Spinal cord (tissue), 10 donors: ENCODE measurements around the gene CYSRT1. TPM values are rescaled to one million over a fixed set of nuclear protein-coding genes. Genes with fewer than 3 reads are reported as not detected.
A peak's percentile ranks its signal among the peaks of the same experiment; 100 is the strongest.

ENCODE experiments used
- DNase-seq, 6 donors: peaks; one replicate each; pipeline versions ENCODE4 v3.0.0 to v3.0.0-alpha.2; 2013 to 2015; ENCODE audit warnings: low spot score in 6 of 6, low read depth in 4 of 6
- H3K27ac ChIP-seq: one replicate; pipeline ENCODE4 v1.5.1; 2013; ENCODE audit warnings: low read depth, low read length, control low read depth
- H3K27me3 ChIP-seq: one replicate; pipeline ENCODE4 v1.6.1; 2013; ENCODE audit warnings: low read length; ENCODE audit not compliant: control insufficient read depth, insufficient read depth
- H3K36me3 ChIP-seq: one replicate; pipeline ENCODE4 v1.6.1; 2013; ENCODE audit warnings: low read length; ENCODE audit not compliant: control insufficient read depth, insufficient read depth
- H3K4me1 ChIP-seq: one replicate; pipeline ENCODE4 v1.6.1; 2013; ENCODE audit warnings: low read length; ENCODE audit not compliant: control insufficient read depth, insufficient read depth
- H3K4me3 ChIP-seq: one replicate; pipeline ENCODE4 v1.5.1; 2013; ENCODE audit warnings: low read depth, low read length, control low read depth
- H3K9me3 ChIP-seq: one replicate; pipeline ENCODE4 v1.6.1; 2013; ENCODE audit warnings: low read length; ENCODE audit not compliant: control insufficient read depth, insufficient read depth
- WGBS: methylation state at CpG from one replicate; pipeline ENCODE4 v1.1.5; 2013; ENCODE audit warnings: missing lambda C conversion rate; ENCODE audit not compliant: insufficient coverage; 5-methylcytosine and 5-hydroxymethylcytosine counted together
- polyA plus RNA-seq, 2 donors: library from polyadenylated mRNA; unstranded; fragments of 120-200 nt; gene quantifications; one replicate each; pipeline ENCODE4 v1.2.1, GENCODE V29; 2013; ENCODE audit not compliant: insufficient read length in 2 of 2
- total RNA-seq, 2 donors: library from RNA; depleted of rRNA in 1 of 2; stranded (reverse); fragments of 120-200 nt in 1 of 2; fragments of >200 nt in 1 of 2; gene quantifications; one replicate each; pipeline versions ENCODE4 v1.2.3 to v1.2.4, GENCODE V29; 2013 to 2014
- donor health status: healthy.

CYSRT1 gene
- total and polyA plus RNA-seq, 4 donors = 0.69 to 4.5 (median 2.2) TPM

DNA sequence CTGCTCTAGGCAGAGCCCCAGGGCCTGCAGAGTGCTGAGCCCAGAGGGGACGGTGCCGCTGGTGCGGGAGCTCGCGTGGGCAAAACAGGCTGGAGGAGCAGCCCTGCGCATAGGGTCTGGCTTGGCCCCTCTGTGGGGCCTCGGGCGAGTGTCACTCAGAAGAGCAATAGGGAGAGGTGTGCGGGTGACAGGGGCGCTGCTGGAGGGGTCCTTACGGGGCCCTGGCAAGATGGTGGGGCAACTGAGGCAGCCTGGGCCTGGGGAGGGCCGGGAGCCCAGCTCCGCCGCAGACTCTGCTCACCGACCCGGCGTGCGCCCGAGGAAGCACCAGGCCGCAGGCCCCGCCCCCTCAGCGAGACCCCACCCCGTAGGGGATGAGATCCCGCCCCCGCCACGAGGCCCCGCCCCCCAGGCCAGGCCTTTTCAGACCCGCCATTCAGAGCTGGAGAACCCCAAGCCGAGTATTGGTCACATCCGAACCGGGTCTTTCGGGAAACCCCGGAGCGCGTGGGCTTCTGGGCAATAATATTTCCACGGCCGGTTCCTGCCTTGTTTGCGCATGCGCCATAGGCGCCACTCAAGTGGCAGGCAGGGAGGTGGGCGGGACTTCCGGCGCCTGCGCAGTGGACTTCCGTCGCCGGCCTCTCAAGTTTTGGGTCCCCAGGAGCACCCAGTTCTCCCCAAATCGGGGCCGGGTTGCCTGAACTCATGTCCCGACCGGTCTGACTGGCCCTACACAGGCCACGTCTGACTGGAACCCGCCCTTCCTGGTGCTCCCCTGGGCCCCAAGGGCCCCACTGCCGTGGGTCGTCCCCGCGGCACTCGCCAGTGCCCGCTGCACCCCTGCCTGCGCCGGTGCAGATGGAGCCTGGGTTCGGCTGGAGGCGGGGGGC is 1.6 kb upstream of the CYSRT1 start:
- WGBS = under 1% methylated on average over 63 of the region's 63 CpGs
- H3K27me3 ChIP-seq = no peaks in the 10 kb centered on the region

DNA sequence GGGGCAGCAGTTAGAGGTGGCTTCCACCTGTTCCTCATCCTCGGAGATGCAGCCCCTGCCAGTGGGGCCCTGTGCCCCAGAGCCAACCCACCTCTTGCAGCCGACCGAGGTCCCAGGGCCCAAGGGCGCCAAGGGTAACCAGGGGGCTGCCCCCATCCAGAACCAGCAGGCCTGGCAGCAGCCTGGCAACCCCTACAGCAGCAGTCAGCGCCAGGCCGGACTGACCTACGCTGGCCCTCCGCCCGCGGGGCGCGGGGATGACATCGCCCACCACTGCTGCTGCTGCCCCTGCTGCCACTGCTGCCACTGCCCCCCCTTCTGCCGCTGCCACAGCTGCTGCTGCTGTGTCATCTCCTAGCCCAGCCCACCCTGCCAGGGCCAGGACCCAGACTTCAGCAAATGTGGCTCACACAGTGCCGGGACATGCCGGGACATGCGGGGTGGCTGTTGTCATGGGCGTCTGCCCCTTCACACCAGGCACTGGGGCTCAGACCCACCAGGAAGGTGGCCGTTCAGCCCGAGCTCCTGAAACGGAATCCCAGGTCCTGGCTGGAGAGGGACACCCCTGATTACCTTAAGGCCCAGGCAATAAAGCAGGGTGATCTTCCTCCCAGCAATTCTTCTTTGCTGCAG is 841 bp downstream of the CYSRT1 start:
- no peak for DNase-seq
- H3K27ac ChIP-seq = no peak overlapping the region
- H3K9me3 ChIP-seq = no peaks in the 10 kb centered on the region
- no peaks in the 10 kb centered on the region for H3K27me3 ChIP-seq
- H3K4me1 ChIP-seq = peaks cover 35% of the 10 kb centered on the region
- 81% methylated on average over 21 of the region's 21 CpGs for WGBS
- no peak overlapping the region for H3K4me3 ChIP-seq
- H3K36me3 ChIP-seq = peaks cover 2% of the 10 kb centered on the region

More for the DNA sequence above, 1.6 kb upstream of the CYSRT1 start:
- H3K27ac ChIP-seq = peak overlapping the region; percentile 75
- peak; percentile 88 to 100 (median 96) for DNase-seq
- peak overlapping the region; percentile 60 for H3K4me3 ChIP-seq
- peaks cover 27% of the 10 kb centered on the region for H3K36me3 ChIP-seq
- no peaks in the 10 kb centered on the region for H3K9me3 ChIP-seq
- H3K4me1 ChIP-seq = peaks cover 43% of the 10 kb centered on the region

DNA sequence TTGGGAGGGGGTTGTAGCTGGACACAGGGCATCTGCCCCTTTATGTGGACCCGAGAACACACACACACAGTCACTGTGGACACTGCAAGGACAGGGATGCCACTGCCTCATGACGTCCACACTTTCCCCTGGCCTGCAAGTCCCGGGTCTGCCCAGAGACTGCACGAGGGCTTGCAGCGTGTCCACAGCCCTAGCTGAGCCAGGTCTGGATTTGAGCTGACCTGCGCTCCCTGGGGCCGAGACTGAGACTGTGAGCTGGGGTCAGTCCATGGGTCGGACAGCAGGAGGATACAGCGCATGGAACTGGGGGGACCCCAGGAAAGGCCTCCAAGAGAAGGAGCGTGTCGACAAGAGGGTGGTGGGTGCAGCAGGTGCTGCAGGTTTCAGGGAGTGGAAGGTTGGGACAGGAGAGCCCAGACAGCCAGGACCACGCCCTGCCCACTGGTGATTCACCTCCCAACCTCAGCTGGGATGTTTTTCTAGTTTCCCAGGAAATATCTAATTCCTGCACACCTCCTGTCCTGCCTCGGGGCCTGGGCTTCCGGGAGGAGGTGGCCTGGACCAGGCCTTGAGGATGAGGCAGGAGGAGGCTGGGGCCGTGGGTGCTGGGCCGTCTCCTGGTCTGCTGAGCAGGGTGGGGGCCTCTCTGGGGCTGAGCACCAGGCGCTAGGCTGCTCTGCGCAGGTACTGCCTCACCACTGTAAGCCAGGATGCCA is 1.5 kb downstream of the CYSRT1 start:
- H3K27me3 ChIP-seq = no peaks in the 10 kb centered on the region
- DNase-seq = no peak
- H3K4me1 ChIP-seq = peaks cover 30% of the 10 kb centered on the region
- no peaks in the 10 kb centered on the region for H3K36me3 ChIP-seq
- no peaks in the 10 kb centered on the region for H3K9me3 ChIP-seq
- WGBS = 80% methylated on average over 16 of the region's 18 CpGs
- H3K4me3 ChIP-seq = no peak overlapping the region
- no peak overlapping the region for H3K27ac ChIP-seq

DNA sequence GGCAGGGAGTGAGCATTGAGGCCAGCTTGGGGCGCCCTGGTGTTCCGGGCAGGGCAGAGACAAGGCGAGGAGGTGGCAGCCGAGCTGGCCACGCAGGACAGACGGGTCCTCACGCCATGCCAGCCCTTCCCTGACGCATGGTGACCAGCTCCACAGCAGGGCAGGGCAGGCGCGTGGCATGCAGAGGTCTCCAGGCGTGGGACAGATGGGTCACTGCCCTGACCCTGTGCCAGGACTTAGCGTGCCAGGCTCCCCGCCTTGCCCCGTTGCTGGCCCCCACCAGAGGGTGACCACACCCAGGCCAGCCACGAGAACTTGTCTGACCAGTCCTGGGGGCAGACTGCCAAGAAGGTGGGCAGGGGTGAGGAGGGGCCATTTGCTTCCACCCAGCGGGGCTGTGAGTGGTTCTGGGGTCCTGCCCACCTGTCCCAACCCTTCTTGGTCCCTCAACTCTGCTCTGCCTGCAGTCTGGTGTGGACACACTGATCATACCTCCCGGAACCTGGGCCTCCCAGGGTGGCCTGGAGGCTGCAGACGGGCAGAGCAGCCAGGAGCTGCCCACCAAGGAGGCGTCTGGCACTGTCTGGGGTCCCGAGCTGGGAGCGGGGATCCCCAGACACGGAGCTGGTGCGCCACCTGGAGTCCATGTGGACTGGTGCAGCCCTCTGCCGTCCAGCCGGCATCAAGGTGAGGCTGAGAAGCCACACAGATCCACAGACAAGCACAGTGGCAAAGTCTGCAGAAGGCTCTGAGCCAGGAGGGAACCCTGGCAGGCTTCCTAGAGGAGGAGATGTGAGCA is 2.3 kb downstream of the CYSRT1 start, which contains the start of gene RNF224:
Gene RNF224, plus strand, starts transcription at position 449 of the 799 bp plus-strand sequence. CDS start 834 bp downstream, outside the sequence.
- Histone ChIP-seq H3K9me3 (no peaks in the 10 kb centered on the region), H3K4me1 (peaks cover 26% of the 10 kb centered on the region), H3K36me3 (peaks cover 2% of the 10 kb centered on the region), H3K27me3 (no peaks in the 10 kb centered on the region), H3K4me3 (no peak within 1 kb of the TSS), H3K27ac (no peak within 1 kb of the TSS)
- 46% methylated on average over 25 of the region's 25 CpGs for WGBS
- DNase-seq = peak in 3 of 6 donors; percentile 45 to 87 (median 83)

DNA sequence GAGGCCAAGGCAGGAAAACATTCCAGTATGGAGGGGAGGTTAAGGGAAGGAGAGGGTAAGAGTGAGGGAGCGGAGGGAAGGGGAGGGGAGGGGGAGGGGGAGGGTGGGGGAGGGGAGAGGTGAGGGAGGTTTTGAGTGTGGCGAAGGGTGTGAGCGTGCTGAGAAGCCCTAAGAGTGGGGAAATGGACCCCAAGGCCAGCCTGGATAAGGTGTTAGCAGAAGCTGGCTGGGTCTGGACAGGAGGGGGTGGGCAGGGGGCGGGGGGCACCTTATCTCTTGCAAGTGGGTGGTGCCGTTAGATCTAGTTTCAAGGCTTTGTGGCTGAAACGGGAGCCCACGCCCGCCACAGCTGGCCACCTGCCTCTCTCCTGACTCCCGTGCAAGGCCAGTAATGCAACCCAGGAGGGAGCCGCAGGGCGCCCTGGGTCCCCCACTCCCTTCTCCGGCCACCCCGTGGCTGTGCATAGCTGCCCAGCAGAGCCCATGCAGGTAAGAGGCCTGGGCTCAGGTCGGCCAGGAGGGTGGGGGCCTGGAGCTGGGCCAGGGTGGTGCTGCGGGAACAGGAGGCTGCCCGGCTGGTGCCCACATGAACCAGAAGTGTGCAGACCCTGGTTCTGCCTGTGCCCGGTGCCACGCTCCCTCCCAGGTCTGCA is 3.0 kb downstream of the CYSRT1 start:
- Histone ChIP-seq H3K4me1 (peaks cover 19% of the 10 kb centered on the region), H3K4me3 (no peak overlapping the region), H3K27ac (no peak overlapping the region), H3K9me3 (no peaks in the 10 kb centered on the region), H3K36me3 (peaks cover 4% of the 10 kb centered on the region), H3K27me3 (no peaks in the 10 kb centered on the region)
- WGBS = 57% methylated on average over 16 of the region's 18 CpGs
- no peak for DNase-seq

DNA sequence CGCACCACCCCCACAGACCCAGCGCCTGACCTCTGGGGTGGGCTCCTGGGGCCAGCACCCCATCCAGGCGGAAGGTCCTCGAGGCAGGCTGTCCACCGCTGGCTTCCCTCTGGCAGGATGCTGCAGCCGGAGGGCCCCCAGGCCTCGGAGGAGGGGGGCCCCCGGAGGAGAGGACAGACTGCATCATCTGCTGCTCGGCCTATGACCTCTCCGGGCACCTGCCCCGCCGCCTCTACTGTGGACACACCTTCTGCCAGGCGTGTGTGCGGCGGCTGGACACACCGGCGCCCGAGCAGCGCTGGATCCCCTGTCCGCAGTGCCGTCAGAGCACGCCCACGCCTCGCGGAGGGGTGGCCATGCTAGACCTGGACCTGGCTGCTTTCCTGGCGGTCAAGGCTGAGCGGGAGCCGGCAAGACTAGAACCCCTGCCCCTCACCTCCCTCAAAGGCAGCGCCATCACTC is 3.6 kb downstream of the CYSRT1 start:
- H3K4me1 ChIP-seq = peaks cover 17% of the 10 kb centered on the region
- 78% methylated on average over 29 of the region's 29 CpGs for WGBS
- no peak overlapping the region for H3K27ac ChIP-seq
- no peaks in the 10 kb centered on the region for H3K27me3 ChIP-seq
- no peaks in the 10 kb centered on the region for H3K9me3 ChIP-seq
- no peak for DNase-seq
- no peak overlapping the region for H3K4me3 ChIP-seq
- H3K36me3 ChIP-seq = peaks cover 4% of the 10 kb centered on the region

DNA sequence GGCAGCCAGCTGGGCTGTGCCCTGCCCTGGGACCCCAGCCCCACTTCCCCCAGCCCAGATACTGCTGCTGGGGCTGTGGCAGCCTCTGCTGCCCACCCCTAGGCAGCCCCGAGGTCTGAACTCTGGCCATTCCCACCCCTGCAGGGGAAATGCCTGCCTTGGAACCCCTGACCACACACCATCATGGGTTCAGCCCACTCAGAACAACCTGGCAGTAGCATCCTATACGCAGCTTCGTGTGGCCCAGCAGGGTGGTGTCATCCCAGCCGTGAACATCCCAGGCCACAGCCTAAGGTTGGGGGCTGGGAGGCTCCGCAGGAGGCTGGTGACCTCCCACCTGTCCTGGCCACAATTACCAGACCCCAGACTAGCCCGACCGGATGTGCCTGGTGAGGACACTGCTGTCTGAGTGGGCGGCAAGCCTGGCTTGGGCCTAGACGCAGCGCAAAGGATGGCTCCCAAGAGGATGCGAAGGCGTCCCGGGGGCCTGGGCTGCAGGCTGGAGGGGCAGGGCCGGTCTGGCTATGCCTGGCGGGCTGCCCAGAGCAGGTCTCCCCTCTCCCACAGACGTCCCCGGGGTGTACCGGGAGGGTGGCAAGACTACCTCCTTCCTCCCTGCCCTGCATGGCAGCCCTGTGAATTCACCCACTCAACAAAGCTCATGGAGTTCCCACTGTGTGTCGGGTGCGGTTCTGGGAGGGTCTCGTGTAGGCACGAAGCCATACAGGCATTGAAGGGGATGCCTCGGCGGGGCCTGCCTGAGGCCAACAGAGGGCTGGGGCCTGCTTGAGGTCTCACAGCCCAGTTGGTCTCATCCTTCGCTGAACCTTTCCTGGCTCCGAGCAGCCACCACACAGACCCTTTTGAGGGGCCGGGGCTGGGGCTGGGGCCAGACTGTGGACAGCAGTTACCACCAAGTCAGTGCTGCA is 4.3 kb downstream of the CYSRT1 start:
- H3K27me3 ChIP-seq = no peaks in the 10 kb centered on the region
- H3K4me1 ChIP-seq = peaks cover 10% of the 10 kb centered on the region
- no peak overlapping the region for H3K4me3 ChIP-seq

More for the DNA sequence above, 4.3 kb downstream of the CYSRT1 start:
- peaks cover 4% of the 10 kb centered on the region for H3K36me3 ChIP-seq
- WGBS = 69% methylated on average over 27 of the region's 27 CpGs
- no peak overlapping the region for H3K27ac ChIP-seq
- H3K9me3 ChIP-seq = no peaks in the 10 kb centered on the region
- DNase-seq = no peak
